Fibroblast of lung (primary cell): ENCODE data around the gene TCP11.

Experiments
- CTCF ChIP-seq, 2 donors: IDR thresholded peaks in 1 of 2; conservative IDR thresholded peaks in 1 of 2; 1 replicate in 1 of 2; 2 replicates in 1 of 2; pipeline ENCODE4 v1.5.1; 2011 to 2012; ENCODE audit warnings: low read length in 2 of 2, control low read depth in 1 of 2, inconsistent platforms in 1 of 2, low read depth in 1 of 2, mild to moderate bottlenecking in 1 of 2
- EZH2 ChIP-seq: IDR thresholded peaks from 2 replicates; pipeline ENCODE4 v1.5.1; 2012; ENCODE audit warnings: low read length, control low read depth, mild to moderate bottlenecking; ENCODE audit errors: missing control alignments

DNA sequence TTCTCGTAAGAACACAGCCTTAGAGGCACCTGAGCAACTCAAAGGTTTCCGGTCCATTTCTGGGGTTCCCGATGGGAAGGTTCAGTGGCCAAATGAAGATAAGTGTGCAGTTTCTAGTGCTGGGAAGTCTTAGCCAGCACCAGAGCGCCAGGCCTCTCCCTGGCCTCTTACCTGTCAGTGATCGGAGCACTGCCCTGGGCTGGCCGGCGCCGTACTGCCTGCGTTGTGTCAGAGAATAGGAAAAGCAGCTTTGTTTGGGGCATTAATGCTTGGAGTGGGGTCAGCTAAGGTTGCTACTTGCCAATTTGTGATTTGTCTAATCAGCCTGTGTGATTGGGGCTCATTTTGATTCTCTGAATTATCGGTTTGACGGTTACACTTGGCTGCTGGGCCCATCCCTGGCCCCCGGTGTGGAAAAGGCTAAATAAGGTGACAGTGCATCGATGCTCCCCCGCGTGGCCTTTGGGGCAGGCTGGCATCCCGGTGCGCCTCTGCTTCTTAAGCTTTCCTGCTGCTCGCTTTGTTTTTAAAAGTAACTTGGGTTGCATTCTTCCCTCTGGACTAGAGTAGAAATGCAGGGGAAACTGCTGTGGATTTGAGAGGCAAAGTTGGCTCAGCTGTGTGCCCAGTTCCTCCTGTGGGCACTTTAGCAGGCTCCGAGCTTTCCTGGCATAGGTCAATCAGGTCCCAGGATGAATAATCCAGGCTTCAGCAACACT, 51.8 kb downstream of the TCP11 start:
- TF ChIP-seq CTCF (conservative IDR thresholded peaks at IDR 0.05 in 1 of 2, IDR thresholded peaks at IDR 0.05 in 1 of 2; ENCODE audit: low read depth in 1 of 2, low read length in 2 of 2) = no peak
- no peak for TF ChIP-seq EZH2
